Naive thymus-derived CD4-positive, alpha-beta T cell (primary cell): ENCODE results near the gene LGR4. TPM values are rescaled to one million over a fixed set of nuclear protein-coding genes. Genes with fewer than 3 reads are reported as not detected.

Source experiments
- ATAC-seq: fragments of 150-1000 bp; cut with Tn5 transposase; 2 replicates; pipeline ENCODE4 v1.10.0; 2021; ENCODE audit warnings: mild to moderate bottlenecking, moderate library complexity
- CTCF ChIA-PET: fragments of 350-600 bp; sonication (Branson Sonifier 250); formaldehyde crosslinking; loops from one replicate; lab custom pipeline; 2021; ENCODE audit warnings: antibody characterized with exemption; lab: Charles Lee
- POLR2A ChIA-PET: fragments of 350-600 bp; sonication (Branson Sonifier 250); formaldehyde crosslinking; loops from one replicate; lab custom pipeline; 2021; ENCODE audit warnings: antibody characterized with exemption, inconsistent platforms; lab: Charles Lee
- DNase-seq, 9 donors: peaks; one replicate each; pipeline versions ENCODE4 v3.0.0 to v3.0.0-alpha.2; 2020 to 2022; ENCODE audit warnings: mixed read lengths in 1 of 9
- H3K27ac ChIP-seq: one replicate; pipeline ENCODE4 v1.7.0; 2013; ENCODE audit warnings: mild to moderate bottlenecking, low read depth, low read length, moderate library complexity
- H3K27me3 ChIP-seq, 2 donors: one replicate each; pipeline ENCODE4 v1.7.0; 2013; ENCODE audit warnings: low read length in 2 of 2, mild to moderate bottlenecking in 2 of 2, moderate library complexity in 2 of 2; ENCODE audit not compliant: control insufficient read depth in 2 of 2, insufficient read depth in 2 of 2
- H3K36me3 ChIP-seq, 3 experiments: 1 replicate in 2 of 3; 2 replicates in 1 of 3; pipeline ENCODE4 v1.7.0; 2013; ENCODE audit warnings: low read length in 3 of 3, mild to moderate bottlenecking in 3 of 3, moderate library complexity in 1 of 3; ENCODE audit not compliant: insufficient read depth in 3 of 3, control insufficient read depth in 2 of 3
- H3K4me1 ChIP-seq, 2 donors: one replicate each; pipeline ENCODE4 v1.7.0; 2013; ENCODE audit warnings: low read length in 2 of 2, mild to moderate bottlenecking in 2 of 2, moderate library complexity in 1 of 2; ENCODE audit not compliant: control insufficient read depth in 2 of 2, insufficient read depth in 2 of 2
- H3K4me3 ChIP-seq: 2 replicates; pipeline ENCODE4 v1.7.0; 2013; ENCODE audit warnings: mild to moderate bottlenecking, low read length
- H3K9me3 ChIP-seq, 3 experiments: 1 replicate in 2 of 3; 2 replicates in 1 of 3; pipeline ENCODE4 v1.7.0; 2013; ENCODE audit warnings: low read length in 3 of 3; ENCODE audit not compliant: control insufficient read depth in 2 of 3
- H3K27ac Mint-ChIP-seq, 9 donors: one replicate each; pipeline ENCODE4 v1.8.0; 2020 to 2022; ENCODE audit warnings: mixed read lengths in 9 of 9, mild to moderate bottlenecking in 8 of 9, moderate library complexity in 5 of 9, inconsistent platforms in 2 of 9
- H3K27me3 Mint-ChIP-seq, 5 donors: one replicate each; pipeline ENCODE4 v1.8.0; 2021 to 2022; ENCODE audit warnings: mixed read lengths in 5 of 5, mild to moderate bottlenecking in 1 of 5
- H3K36me3 Mint-ChIP-seq, 5 donors: one replicate each; pipeline ENCODE4 v1.8.0; 2020 to 2022; ENCODE audit warnings: mixed read lengths in 5 of 5, mild to moderate bottlenecking in 3 of 5, inconsistent platforms in 1 of 5
- H3K4me1 Mint-ChIP-seq, 7 donors: one replicate each; pipeline ENCODE4 v1.8.0; 2020 to 2022; ENCODE audit warnings: mixed read lengths in 7 of 7, mild to moderate bottlenecking in 3 of 7, inconsistent platforms in 1 of 7
- H3K4me3 Mint-ChIP-seq, 10 donors: one replicate each; pipeline ENCODE4 v1.8.0; 2020 to 2022; ENCODE audit warnings: mild to moderate bottlenecking in 10 of 10, mixed read lengths in 10 of 10, moderate library complexity in 6 of 10, inconsistent platforms in 2 of 10
- H3K9me3 Mint-ChIP-seq, 11 donors: one replicate each; pipeline ENCODE4 v1.8.0; 2020 to 2022; ENCODE audit warnings: mixed read lengths in 11 of 11, mild to moderate bottlenecking in 4 of 11, inconsistent platforms in 1 of 11, moderate library complexity in 1 of 11
- intact Hi-C, 2 donors: fragments of 100-400 bp; cut with micrococcal nuclease; formaldehyde crosslinking; loops; one replicate each; pipeline ENCODE4 v1.15.1; 2023
- polyA plus RNA-seq, 2 donors: library from polyadenylated mRNA; unstranded; fragments of 300-500 nt; fragmentation: Illumina TruSeq; gene quantifications; one replicate each; pipeline ENCODE4 v1.2.3, GENCODE V29; 2021
- total RNA-seq, 6 experiments: library from RNA in 5 of 6; stranded (reverse) in 5 of 6; gene quantifications; 1 replicate in 5 of 6; 2 replicates in 1 of 6; pipeline ENCODE4 v1.2.3 and lab custom pipeline; 2021 to 2026

The LGR4 gene
- total and polyA plus RNA-seq, 7 experiments from 2014 or later, result 0.05 to 1.5 (median 0.49) TPM

DNA sequence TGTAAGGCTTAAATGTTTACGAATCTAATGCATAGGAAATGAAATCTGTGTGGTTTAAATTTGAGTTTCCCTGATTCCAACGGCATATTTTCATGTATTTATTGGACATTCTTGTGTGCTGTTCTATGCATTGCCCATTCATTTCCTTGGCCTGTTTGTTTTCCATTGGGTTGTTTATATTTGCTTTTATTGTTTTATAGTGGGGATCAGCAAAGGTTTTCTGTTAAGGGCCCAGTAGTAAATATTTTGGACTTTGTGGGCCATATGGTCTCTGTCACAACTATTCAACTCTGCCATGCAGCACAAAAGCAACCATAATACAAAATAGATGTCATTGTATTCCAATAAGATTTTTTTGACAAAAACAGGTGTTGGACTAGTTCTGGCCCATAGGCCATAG, 5.2 kb upstream of the LGR4 start:
- intact Hi-C loops, result no loop called here
- Histone ChIP-seq H3K27me3 (no peaks in the 10 kb centered on the region), H3K4me1 (no peaks in the 10 kb centered on the region), H3K4me3 (no peak overlapping the region), H3K9me3 (no peaks in the 10 kb centered on the region), H3K36me3 (no peaks in the 10 kb centered on the region), H3K27ac (no peak overlapping the region)
- CTCF ChIA-PET, result no interaction called here
- Mint-ChIP-seq H3K27me3 (peaks cover 0 to 15% (median 3%) of the 10 kb centered on the region in 5 donors), H3K4me1 (peaks cover 0 to 7% (median 6%) of the 10 kb centered on the region in 7 donors), H3K4me3 (no peak overlapping the region), H3K9me3 (no peaks in the 10 kb centered on the region), H3K36me3 (no peaks in the 10 kb centered on the region), H3K27ac (no peak overlapping the region)
- POLR2A ChIA-PET, result no interaction called here
- no peak for DNase-seq
- ATAC-seq, result no peak

- no peak for ATAC-seq
- H3K9me3 ChIP-seq, result no peaks in the 10 kb centered on the region
- no peaks in the 10 kb centered on the region for H3K27me3 ChIP-seq
- Mint-ChIP-seq H3K4me3 (no peak overlapping the region), H3K27ac (no peak overlapping the region), H3K27me3 (peaks cover 0 to 20% (median 7%) of the 10 kb centered on the region in 5 donors), H3K4me1 (peaks cover 0 to 11% (median 10%) of the 10 kb centered on the region in 7 donors), H3K36me3 (peaks cover 0 to 2% (median 0%) of the 10 kb centered on the region in 5 donors), H3K9me3 (no peaks in the 10 kb centered on the region)
- no peak overlapping the region for H3K4me3 ChIP-seq
- intact Hi-C loops, result no loop called here
- CTCF ChIA-PET, result interaction anchor here (0.6 kb wide), 1 partner anchor 27 kb away, joined by 3 read pairs; no protein-coding TSS in a partner anchor
- H3K27ac ChIP-seq, result no peak overlapping the region
- no peaks in the 10 kb centered on the region for H3K36me3 ChIP-seq
- H3K4me1 ChIP-seq, result no peaks in the 10 kb centered on the region
- DNase-seq, result no peak
- POLR2A ChIA-PET, result no interaction called here
Measured at GRCh38 chr11:27477243-27477642, 4.7 kb upstream of the LGR4 start.

GRCh38 chr11:27475622-27476021, 3.0 kb upstream of the LGR4 start:
- Histone ChIP-seq H3K36me3 (no peaks in the 10 kb centered on the region), H3K27me3 (no peaks in the 10 kb centered on the region), H3K4me1 (peaks cover 4 to 9% of the 10 kb centered on the region in 2 donors), H3K4me3 (no peak overlapping the region), H3K9me3 (no peaks in the 10 kb centered on the region), H3K27ac (no peak overlapping the region)
- intact Hi-C loops, result no loop called here
- peaks cover 0 to 2% (median 0%) of the 10 kb centered on the region in 5 donors for H3K36me3 Mint-ChIP-seq
- no peaks in the 10 kb centered on the region for H3K9me3 Mint-ChIP-seq
- H3K4me1 Mint-ChIP-seq, result peaks cover 6 to 20% (median 19%) of the 10 kb centered on the region in 7 donors
- ChIA-PET CTCF (interaction anchor here (1.5 kb wide), 1 partner anchor 10 kb away, joined by 4 read pairs; no protein-coding TSS in a partner anchor), POLR2A (no interaction called here)
- no peak overlapping the region for H3K4me3 Mint-ChIP-seq
- no peak for DNase-seq
- peaks cover 0 to 30% (median 7%) of the 10 kb centered on the region in 5 donors for H3K27me3 Mint-ChIP-seq
- H3K27ac Mint-ChIP-seq, result no peak overlapping the region
- ATAC-seq, result no peak

GRCh38 chr11:27473017-27473406, 422 bp upstream of the LGR4 start:
- no peak for ATAC-seq
- no peak for DNase-seq
- Histone ChIP-seq H3K27ac (no peak overlapping the region), H3K9me3 (no peaks in the 10 kb centered on the region), H3K27me3 (no peaks in the 10 kb centered on the region), H3K4me3 (no peak overlapping the region), H3K36me3 (no peaks in the 10 kb centered on the region), H3K4me1 (peaks cover 4 to 10% of the 10 kb centered on the region in 2 donors)
- Mint-ChIP-seq H3K4me3 (peak overlapping the region; percentile 88 to 98 (median 96)), H3K9me3 (no peaks in the 10 kb centered on the region), H3K4me1 (peaks cover 6 to 29% (median 21%) of the 10 kb centered on the region in 7 donors), H3K36me3 (peaks cover 0 to 2% (median 0%) of the 10 kb centered on the region in 5 donors), H3K27ac (peak overlapping the region in 7 of 9 donors; percentile 60 to 90 (median 77)), H3K27me3 (peaks cover 0 to 55% (median 7%) of the 10 kb centered on the region in 5 donors)
- intact Hi-C loops, result loop anchor here in 1 of 2 donors (2.0 kb wide), 1 partner anchor 34 kb away; the partner anchor contains the start of gene LIN7C
- POLR2A ChIA-PET, result interaction anchor here (1.5 kb wide), 1 partner anchor 13 kb away, joined by 3 read pairs; no protein-coding TSS in a partner anchor
- CTCF ChIA-PET, result interaction anchor here (0.6 to 1.4 kb wide), 2 partner anchors 13 to 106 kb away, joined by 3 to 8 read pairs; no protein-coding TSS in a partner anchor

GRCh38 chr11:27471589-27472397, 797 bp downstream of the LGR4 start:
- H3K9me3 ChIP-seq, result no peaks in the 10 kb centered on the region
- POLR2A ChIA-PET, result interaction anchor here (0.7 to 1.5 kb wide), 2 partner anchors 15 to 129 kb away, joined by 3 read pairs; no protein-coding TSS in a partner anchor
- Mint-ChIP-seq H3K27ac (peak overlapping the region in 4 of 9 donors; percentile 0 to 40 (median 11)), H3K36me3 (peaks cover 0 to 2% (median 0%) of the 10 kb centered on the region in 5 donors), H3K27me3 (peaks cover 0 to 59% (median 7%) of the 10 kb centered on the region in 5 donors), H3K4me3 (peak overlapping the region; percentile 60 to 93 (median 80)), H3K4me1 (peaks cover 6 to 29% (median 21%) of the 10 kb centered on the region in 7 donors), H3K9me3 (no peaks in the 10 kb centered on the region)
- peak overlapping the region; percentile 73 for H3K4me3 ChIP-seq
- peak; percentile 68 for ATAC-seq
- intact Hi-C loops, result loop anchor here (1.0 to 2.0 kb wide), 5 partner anchors 15 to 637 kb away; partner anchors contain the start of genes LIN7C (in 2 of the 2), CCDC34 (in 1 of the 2), KIF18A (in 1 of the 2) and METTL15 (in 1 of the 2)
- DNase-seq, result peak in 6 of 9 donors; percentile 6 to 21 (median 15)
- CTCF ChIA-PET, result interaction anchor here (1.4 kb wide), 1 partner anchor 14 kb away, joined by 8 read pairs; no protein-coding TSS in a partner anchor
- H3K27ac ChIP-seq, result peak overlapping the region; percentile 33
- H3K36me3 ChIP-seq, result no peaks in the 10 kb centered on the region
- peaks cover 4 to 10% of the 10 kb centered on the region in 2 donors for H3K4me1 ChIP-seq
- H3K27me3 ChIP-seq, result no peaks in the 10 kb centered on the region

- Histone ChIP-seq H3K9me3 (no peaks in the 10 kb centered on the region), H3K4me3 (peak overlapping the region; percentile 51), H3K4me1 (peaks cover 4 to 10% of the 10 kb centered on the region in 2 donors), H3K36me3 (no peaks in the 10 kb centered on the region), H3K27me3 (no peaks in the 10 kb centered on the region), H3K27ac (peak overlapping the region; percentile 31)
- ChIA-PET POLR2A (no interaction called here), CTCF (no interaction called here)
- H3K9me3 Mint-ChIP-seq, result no peaks in the 10 kb centered on the region
- ATAC-seq, result no peak
- intact Hi-C loops, result loop anchor here in 1 of 2 donors (1.0 kb wide), 1 partner anchor 637 kb away; the partner anchor contains the start of genes KIF18A and METTL15
- H3K4me1 Mint-ChIP-seq, result peaks cover 6 to 29% (median 21%) of the 10 kb centered on the region in 7 donors
- peaks cover 0 to 2% (median 0%) of the 10 kb centered on the region in 5 donors for H3K36me3 Mint-ChIP-seq
- peak overlapping the region; percentile 60 to 92 (median 80) for H3K4me3 Mint-ChIP-seq
- peak overlapping the region in 2 of 9 donors; percentile 0 to 1 for H3K27ac Mint-ChIP-seq
- DNase-seq, result peak in 3 of 9 donors; percentile 3 to 16 (median 7)
- H3K27me3 Mint-ChIP-seq, result peaks cover 0 to 59% (median 12%) of the 10 kb centered on the region in 5 donors
Measured at GRCh38 chr11:27470826-27471588, 1.6 kb downstream of the LGR4 start.
